ENCODE results near the gene RASA2.

- TF ChIP-seq CTCF (IDR thresholded peaks at IDR 0.05): no peak
- TF ChIP-seq POLR2A (IDR thresholded peaks at IDR 0.05): no peak
These were observed 9.6 kb upstream of the RASA2 start for GRCh38 chr3:141477224-141477623.
